CD4-positive, alpha-beta memory T cell (primary cell): ENCODE results near the gene TMEM132E. TPM values are rescaled to one million over a fixed set of nuclear protein-coding genes. Genes with fewer than 3 reads are reported as not detected.

Experiments
- CTCF ChIA-PET: fragments of 350-600 bp; sonication (Branson Sonifier 250); formaldehyde crosslinking; loops from one replicate; lab custom pipeline; 2021; ENCODE audit warnings: inconsistent platforms; ENCODE audit not compliant: partially characterized antibody; lab: Charles Lee
- POLR2A ChIA-PET: fragments of 350-600 bp; sonication (Branson Sonifier 250); formaldehyde crosslinking; loops from one replicate; lab custom pipeline; 2021; ENCODE audit not compliant: partially characterized antibody; lab: Charles Lee
- DNase-seq, 5 donors: peaks; one replicate each; pipeline versions ENCODE4 v3.0.0 to v3.0.0-alpha.2; 2020 to 2022; ENCODE audit warnings: mixed read lengths in 1 of 5
- H3K27ac ChIP-seq: one replicate; pipeline ENCODE4 v1.7.0; 2013; ENCODE audit warnings: low read depth, low read length
- H3K27me3 ChIP-seq: 2 replicates; pipeline ENCODE4 v1.7.0; 2013; ENCODE audit warnings: mild to moderate bottlenecking, low read length, moderate library complexity; ENCODE audit not compliant: insufficient read depth
- H3K36me3 ChIP-seq: 2 replicates; pipeline ENCODE4 v1.7.0; 2013; ENCODE audit warnings: mild to moderate bottlenecking, low read length, moderate library complexity; ENCODE audit not compliant: insufficient read depth
- H3K4me1 ChIP-seq: 2 replicates; pipeline ENCODE4 v1.7.0; 2013; ENCODE audit warnings: mild to moderate bottlenecking, low read length, moderate library complexity; ENCODE audit not compliant: insufficient read depth
- H3K4me3 ChIP-seq, 2 donors: one replicate each; pipeline ENCODE4 v1.7.0; 2013; ENCODE audit warnings: low read length in 2 of 2, mild to moderate bottlenecking in 1 of 2
- H3K9me3 ChIP-seq, 2 donors: one replicate each; pipeline ENCODE4 v1.7.0; 2013; ENCODE audit warnings: low read length in 2 of 2, control low read depth in 1 of 2; ENCODE audit not compliant: control insufficient read depth in 1 of 2
- H3K27ac Mint-ChIP-seq, 7 donors: one replicate each; pipeline ENCODE4 v1.8.0; 2020 to 2021; ENCODE audit warnings: mixed read lengths in 7 of 7, mild to moderate bottlenecking in 6 of 7, inconsistent platforms in 3 of 7, moderate library complexity in 3 of 7
- H3K27me3 Mint-ChIP-seq, 2 donors: one replicate each; pipeline ENCODE4 v1.8.0; 2020 to 2021; ENCODE audit warnings: mixed read lengths in 2 of 2
- H3K36me3 Mint-ChIP-seq, 2 donors: one replicate each; pipeline ENCODE4 v1.8.0; 2020 to 2021; ENCODE audit warnings: mixed read lengths in 2 of 2, inconsistent platforms in 1 of 2, mild to moderate bottlenecking in 1 of 2
- H3K4me1 Mint-ChIP-seq, 4 donors: one replicate each; pipeline ENCODE4 v1.8.0; 2020 to 2021; ENCODE audit warnings: mixed read lengths in 4 of 4, mild to moderate bottlenecking in 1 of 4
- H3K4me3 Mint-ChIP-seq, 8 donors: one replicate each; pipeline ENCODE4 v1.8.0; 2020 to 2021; ENCODE audit warnings: mixed read lengths in 8 of 8, mild to moderate bottlenecking in 7 of 8, moderate library complexity in 6 of 8, inconsistent platforms in 3 of 8
- H3K9me3 Mint-ChIP-seq, 8 donors: one replicate each; pipeline ENCODE4 v1.8.0; 2020 to 2021; ENCODE audit warnings: mixed read lengths in 8 of 8, mild to moderate bottlenecking in 5 of 8, inconsistent platforms in 3 of 8, moderate library complexity in 1 of 8
- intact Hi-C: fragments of 100-400 bp; cut with micrococcal nuclease; formaldehyde crosslinking; loops from one replicate; pipeline ENCODE4 v1.15.1; 2023
- polyA plus RNA-seq, 2 donors: library from polyadenylated mRNA; unstranded; fragments of 300-500 nt; fragmentation: Illumina TruSeq; gene quantifications; one replicate each; pipeline ENCODE4 v1.2.3, GENCODE V29; 2021
- total RNA-seq, 2 experiments: library from RNA; stranded (reverse); gene quantifications; one replicate each; pipeline ENCODE4 v1.2.3, GENCODE V29; 2021

TMEM132E gene
- total and polyA plus RNA-seq, 4 experiments from 2014 or later, result 0.11 to 0.42 (median 0.18) TPM

DNA sequence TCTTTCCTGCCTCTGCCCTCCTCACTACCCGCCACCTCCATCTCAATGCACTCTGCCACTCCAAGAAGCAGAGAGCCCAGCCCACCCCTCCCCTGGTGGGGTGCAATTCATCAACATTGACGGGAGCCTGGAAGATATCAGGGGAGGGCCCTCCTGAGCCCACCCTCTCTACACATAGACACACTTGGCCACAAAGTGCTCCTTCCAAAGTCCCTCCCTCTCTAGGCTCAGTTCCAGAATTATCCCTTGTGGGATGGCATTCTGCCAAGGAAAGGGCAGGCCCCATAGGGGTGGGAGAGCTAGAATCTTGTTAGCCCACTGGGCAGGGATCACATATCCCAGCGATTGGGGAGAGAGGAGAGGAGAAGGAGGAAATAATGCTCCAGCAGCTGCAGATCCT is 66.2 kb downstream of the TMEM132E start:
- Mint-ChIP-seq H3K9me3 (peaks cover 0 to 2% (median 0%) of the 10 kb centered on the region in 8 donors), H3K27ac (no peak overlapping the region), H3K4me1 (no peaks in the 10 kb centered on the region), H3K4me3 (no peak overlapping the region), H3K27me3 (peaks cover 14 to 30% of the 10 kb centered on the region in 2 donors), H3K36me3 (no peaks in the 10 kb centered on the region)
- no peak for DNase-seq
- Histone ChIP-seq H3K27ac (no peak overlapping the region), H3K9me3 (no peaks in the 10 kb centered on the region), H3K27me3 (peaks cover 5% of the 10 kb centered on the region), H3K4me3 (no peak overlapping the region), H3K4me1 (no peaks in the 10 kb centered on the region), H3K36me3 (no peaks in the 10 kb centered on the region)
- intact Hi-C loops, result no loop called here
- CTCF ChIA-PET, result no interaction called here
- POLR2A ChIA-PET, result no interaction called here

DNA sequence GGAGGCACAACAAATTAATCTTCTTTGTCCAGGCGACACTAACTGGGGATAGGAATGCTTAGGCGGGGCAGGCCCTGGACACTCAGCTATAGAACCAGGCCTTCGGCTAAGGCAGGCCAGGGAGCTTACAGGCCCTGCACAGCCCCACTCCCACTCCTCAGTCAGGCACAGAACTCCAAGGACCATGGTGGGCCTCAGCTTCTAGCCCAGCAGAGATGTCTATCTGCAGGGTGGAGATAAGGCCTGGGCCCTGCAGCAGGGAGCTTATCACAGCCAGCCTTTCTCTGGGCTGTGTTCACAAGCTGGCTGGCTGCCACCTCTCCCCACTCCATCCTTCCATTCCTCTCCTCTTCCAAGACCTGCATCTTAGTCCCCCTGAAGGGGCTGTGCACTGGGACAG is 68.1 kb downstream of the TMEM132E start:
- no peak overlapping the region for H3K27ac ChIP-seq
- Mint-ChIP-seq H3K27me3 (peaks cover 15 to 29% of the 10 kb centered on the region in 2 donors), H3K36me3 (no peaks in the 10 kb centered on the region), H3K9me3 (peaks cover 0 to 2% (median 0%) of the 10 kb centered on the region in 8 donors), H3K4me1 (no peaks in the 10 kb centered on the region), H3K27ac (no peak overlapping the region), H3K4me3 (no peak overlapping the region)
- no peaks in the 10 kb centered on the region for H3K4me1 ChIP-seq
- H3K27me3 ChIP-seq, result no peaks in the 10 kb centered on the region
- no peak for DNase-seq
- intact Hi-C loops, result no loop called here
- no peaks in the 10 kb centered on the region for H3K9me3 ChIP-seq
- ChIA-PET POLR2A (no interaction called here), CTCF (interaction anchor here (1.5 to 3.4 kb wide), 2 partner anchors 10 to 62 kb away, joined by 4 to 15 read pairs; no protein-coding TSS in a partner anchor)
- H3K36me3 ChIP-seq, result no peaks in the 10 kb centered on the region
- no peak overlapping the region for H3K4me3 ChIP-seq

DNA sequence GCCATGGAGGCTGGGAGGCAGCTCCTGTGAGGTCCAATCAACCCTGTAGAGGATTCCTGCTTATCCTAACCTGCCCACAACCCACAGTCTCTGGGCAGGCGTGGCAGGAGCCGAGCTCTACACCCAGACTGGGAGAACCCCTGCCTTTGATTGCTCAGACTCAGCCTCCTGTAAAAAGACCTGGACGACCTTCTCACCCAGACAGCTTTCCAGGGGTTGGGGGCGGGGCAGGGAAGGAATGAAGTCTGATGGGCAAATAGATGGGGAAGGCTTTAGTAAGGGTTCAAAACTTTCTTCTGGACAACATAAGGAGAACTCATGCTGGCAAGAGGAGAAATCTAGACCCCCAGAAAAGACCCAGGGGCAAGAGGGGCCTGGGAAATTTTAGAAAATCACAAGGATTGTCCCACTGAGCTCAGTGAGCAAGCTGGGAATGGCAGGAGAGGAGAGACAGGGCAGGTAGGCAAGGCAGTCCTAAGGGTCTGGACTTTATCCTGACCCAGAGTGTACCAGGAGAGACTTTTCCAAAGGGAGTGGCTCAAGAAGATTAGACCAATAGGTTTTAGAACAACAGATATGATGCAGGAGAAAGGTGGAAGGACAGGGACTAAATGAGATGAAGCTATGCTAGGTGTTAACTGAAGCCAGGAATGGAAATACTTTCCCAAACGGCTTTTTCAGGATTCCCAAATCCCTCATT is 70.8 kb downstream of the TMEM132E start:
- Mint-ChIP-seq H3K9me3 (peaks cover 0 to 2% (median 0%) of the 10 kb centered on the region in 8 donors), H3K27me3 (peaks cover 12 to 17% of the 10 kb centered on the region in 2 donors), H3K4me3 (no peak overlapping the region), H3K4me1 (no peaks in the 10 kb centered on the region), H3K36me3 (no peaks in the 10 kb centered on the region), H3K27ac (no peak overlapping the region)
- Histone ChIP-seq H3K9me3 (no peaks in the 10 kb centered on the region), H3K27me3 (no peaks in the 10 kb centered on the region), H3K4me1 (no peaks in the 10 kb centered on the region), H3K36me3 (no peaks in the 10 kb centered on the region), H3K27ac (no peak overlapping the region), H3K4me3 (no peak overlapping the region)
- intact Hi-C loops, result no loop called here
- DNase-seq, result no peak
- POLR2A ChIA-PET, result no interaction called here
- CTCF ChIA-PET, result no interaction called here

DNA sequence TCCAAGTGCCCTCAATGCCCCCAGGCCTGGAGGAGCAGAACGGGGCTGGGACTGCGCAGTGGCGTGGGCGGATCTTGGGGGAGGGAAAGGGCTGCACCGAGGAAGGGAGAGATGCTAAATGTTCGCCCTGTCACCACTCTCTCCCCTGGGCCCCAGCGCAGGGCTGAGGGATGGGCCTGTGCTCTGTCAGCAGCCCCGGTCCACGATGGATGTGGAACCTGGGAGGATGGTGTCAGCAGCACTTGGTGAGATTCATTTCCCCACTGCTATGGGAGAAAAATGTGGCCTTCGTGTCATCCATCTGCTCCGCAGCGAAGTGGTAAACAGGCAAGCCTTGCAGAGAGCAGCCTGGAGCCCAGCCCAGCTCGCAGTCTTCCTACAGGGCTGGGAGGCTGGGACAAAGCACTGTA is 72.0 kb downstream of the TMEM132E start:
- H3K4me3 Mint-ChIP-seq, result no peak overlapping the region
- ChIA-PET POLR2A (no interaction called here), CTCF (no interaction called here)
- H3K4me1 ChIP-seq, result no peaks in the 10 kb centered on the region
- H3K27me3 Mint-ChIP-seq, result peaks cover 12 to 15% of the 10 kb centered on the region in 2 donors
- H3K27me3 ChIP-seq, result no peaks in the 10 kb centered on the region
- no peaks in the 10 kb centered on the region for H3K36me3 Mint-ChIP-seq
- DNase-seq, result no peak
- H3K4me3 ChIP-seq, result no peak overlapping the region
- H3K4me1 Mint-ChIP-seq, result no peaks in the 10 kb centered on the region
- H3K27ac ChIP-seq, result no peak overlapping the region
- H3K9me3 Mint-ChIP-seq, result peaks cover 0 to 2% (median 0%) of the 10 kb centered on the region in 8 donors
- intact Hi-C loops, result no loop called here
- no peak overlapping the region for H3K27ac Mint-ChIP-seq
- no peaks in the 10 kb centered on the region for H3K36me3 ChIP-seq
- H3K9me3 ChIP-seq, result no peaks in the 10 kb centered on the region

DNA sequence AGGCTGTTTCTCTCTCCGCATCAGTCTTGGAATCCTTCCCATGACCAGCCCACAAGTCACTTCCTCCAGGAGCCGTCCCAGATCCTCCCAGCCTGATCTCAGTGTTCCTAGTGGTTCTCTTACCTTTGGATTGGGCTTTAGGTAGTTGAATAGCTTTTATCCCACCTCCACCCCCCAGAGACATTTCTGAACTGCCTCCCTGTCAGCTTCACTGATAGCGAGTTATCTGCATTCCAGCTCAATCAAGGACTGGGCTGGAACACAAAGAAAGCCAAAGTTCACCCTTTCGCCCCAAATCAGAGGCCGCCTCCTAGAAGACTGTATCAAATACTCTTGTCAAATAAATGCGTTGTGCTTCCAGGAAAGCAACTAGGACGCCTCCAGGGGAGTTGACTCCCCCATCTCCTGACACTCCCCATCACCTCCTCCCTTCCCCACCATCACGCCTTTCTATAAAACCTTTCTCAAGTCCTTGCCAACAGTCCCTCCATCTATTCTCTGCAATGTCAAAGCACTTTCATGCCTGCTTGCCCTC is 72.7 kb downstream of the TMEM132E start:
- ChIA-PET POLR2A (no interaction called here), CTCF (no interaction called here)
- Histone ChIP-seq H3K4me1 (no peaks in the 10 kb centered on the region), H3K27me3 (no peaks in the 10 kb centered on the region), H3K9me3 (no peaks in the 10 kb centered on the region), H3K27ac (no peak overlapping the region), H3K4me3 (no peak overlapping the region), H3K36me3 (no peaks in the 10 kb centered on the region)
- DNase-seq, result no peak
- Mint-ChIP-seq H3K9me3 (peaks cover 0 to 2% (median 0%) of the 10 kb centered on the region in 8 donors), H3K4me1 (no peaks in the 10 kb centered on the region), H3K36me3 (no peaks in the 10 kb centered on the region), H3K27me3 (peaks cover 12 to 15% of the 10 kb centered on the region in 2 donors), H3K27ac (no peak overlapping the region), H3K4me3 (no peak overlapping the region)
- intact Hi-C loops, result no loop called here

DNA sequence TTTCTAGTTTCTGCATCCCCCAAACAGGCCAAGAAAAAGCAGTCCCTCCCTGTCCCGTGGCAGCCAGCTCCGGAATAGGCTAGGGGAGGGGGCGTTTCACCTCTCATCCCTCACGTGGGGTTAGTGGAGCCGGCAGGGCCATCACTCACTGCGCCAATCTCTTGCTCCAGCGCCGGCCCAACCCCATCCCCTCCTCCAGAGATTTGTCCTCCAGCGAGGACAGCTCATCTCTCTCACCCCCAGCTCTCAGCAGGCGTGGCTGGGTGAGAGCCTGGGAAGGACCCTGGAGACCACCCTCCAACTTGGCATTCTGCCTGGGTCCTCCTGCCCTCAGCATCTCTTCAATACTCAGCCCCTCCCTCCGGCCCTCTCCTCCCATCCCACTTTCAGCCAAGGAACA is 74.1 kb downstream of the TMEM132E start:
- H3K36me3 ChIP-seq, result no peaks in the 10 kb centered on the region
- peaks cover 0 to 2% (median 0%) of the 10 kb centered on the region in 8 donors for H3K9me3 Mint-ChIP-seq
- POLR2A ChIA-PET, result no interaction called here

DNA sequence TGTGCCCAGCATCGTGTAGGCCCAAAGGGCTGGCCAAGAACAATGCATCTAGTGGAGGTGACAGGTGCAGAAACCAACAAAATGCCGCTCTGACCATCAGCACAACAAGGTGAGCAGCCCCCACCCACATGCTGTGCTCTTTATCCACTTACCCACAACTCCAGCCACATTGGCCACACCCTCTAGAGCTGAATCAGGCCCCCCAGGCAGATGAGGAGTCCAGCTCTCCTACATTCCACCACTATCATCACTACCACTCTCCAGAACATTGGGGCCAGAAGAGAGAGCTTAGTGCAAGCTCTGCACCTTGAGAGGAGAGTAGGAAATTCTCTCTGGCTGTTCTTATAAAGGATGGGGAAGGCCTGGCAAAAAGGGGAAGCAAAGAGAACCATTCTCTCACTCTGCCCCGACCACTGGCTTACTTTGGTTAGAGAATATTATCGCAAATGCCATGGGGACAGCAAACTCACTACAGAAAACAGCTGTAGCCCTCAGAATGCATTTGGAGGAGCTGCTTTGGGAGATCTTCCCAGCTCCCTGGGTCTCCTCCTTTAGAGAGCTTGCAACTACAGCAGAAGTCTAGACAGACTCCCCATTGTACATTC is 75.0 kb downstream of the TMEM132E start:
- Mint-ChIP-seq H3K4me1 (no peaks in the 10 kb centered on the region), H3K27ac (peak overlapping the region in 1 of 7 donors; percentile 54), H3K36me3 (no peaks in the 10 kb centered on the region), H3K4me3 (no peak overlapping the region), H3K27me3 (peaks cover 12 to 13% of the 10 kb centered on the region in 2 donors), H3K9me3 (peaks cover 0 to 2% (median 0%) of the 10 kb centered on the region in 8 donors)
- intact Hi-C loops, result no loop called here
- POLR2A ChIA-PET, result no interaction called here
- H3K9me3 ChIP-seq, result no peaks in the 10 kb centered on the region
- no peaks in the 10 kb centered on the region for H3K4me1 ChIP-seq
- no peak for DNase-seq
- H3K27ac ChIP-seq, result no peak overlapping the region
- CTCF ChIA-PET, result interaction anchor here (1.4 kb wide), 1 partner anchor 16 kb away, joined by 8 read pairs; no protein-coding TSS in a partner anchor
- H3K27me3 ChIP-seq, result no peaks in the 10 kb centered on the region
- H3K36me3 ChIP-seq, result no peaks in the 10 kb centered on the region
- H3K4me3 ChIP-seq, result no peak overlapping the region

More for the DNA sequence above, 74.1 kb downstream of the TMEM132E start:
- intact Hi-C loops, result no loop called here
- H3K4me3 Mint-ChIP-seq, result no peak overlapping the region
- H3K9me3 ChIP-seq, result no peaks in the 10 kb centered on the region
- H3K4me1 ChIP-seq, result no peaks in the 10 kb centered on the region
- H3K4me1 Mint-ChIP-seq, result no peaks in the 10 kb centered on the region
- CTCF ChIA-PET, result interaction anchor here (1.4 kb wide), 1 partner anchor 16 kb away, joined by 8 read pairs; no protein-coding TSS in a partner anchor
- H3K4me3 ChIP-seq, result no peak overlapping the region
- peaks cover 12 to 13% of the 10 kb centered on the region in 2 donors for H3K27me3 Mint-ChIP-seq
- H3K27ac ChIP-seq, result no peak overlapping the region
- no peak for DNase-seq
- no peaks in the 10 kb centered on the region for H3K27me3 ChIP-seq
- H3K36me3 Mint-ChIP-seq, result no peaks in the 10 kb centered on the region
- H3K27ac Mint-ChIP-seq, result no peak overlapping the region
